Endothelial cell (in vitro differentiated cells): ENCODE data around the gene CSNK2A2. TPM values are rescaled to one million over a fixed set of nuclear protein-coding genes. Genes with fewer than 3 reads are reported as not detected.

Experiments used
- DNase-seq: peaks from one replicate; pipeline ENCODE4 v3.0.0; 2021; ENCODE audit warnings: low spot score
- H3K27ac Mint-ChIP-seq: one replicate; pipeline ENCODE4 v1.8.0; 2021; ENCODE audit warnings: mixed read lengths, inconsistent platforms; ENCODE audit not compliant: unreplicated experiment
- H3K27me3 Mint-ChIP-seq: one replicate; pipeline ENCODE4 v1.8.0; 2021; ENCODE audit warnings: mild to moderate bottlenecking, moderate library complexity, mixed read lengths, inconsistent platforms; ENCODE audit not compliant: unreplicated experiment
- H3K36me3 Mint-ChIP-seq: one replicate; pipeline ENCODE4 v1.8.0; 2021; ENCODE audit warnings: mild to moderate bottlenecking, low read depth, mixed read lengths, inconsistent platforms; ENCODE audit not compliant: unreplicated experiment
- H3K4me1 Mint-ChIP-seq: one replicate; pipeline ENCODE4 v1.8.0; 2021; ENCODE audit warnings: mild to moderate bottlenecking, mixed read lengths, inconsistent platforms; ENCODE audit not compliant: unreplicated experiment
- H3K4me3 Mint-ChIP-seq: one replicate; pipeline ENCODE4 v1.8.0; 2021; ENCODE audit warnings: mild to moderate bottlenecking, mixed read lengths, inconsistent platforms; ENCODE audit not compliant: unreplicated experiment
- H3K9me3 Mint-ChIP-seq: one replicate; pipeline ENCODE4 v1.8.0; 2021; ENCODE audit warnings: mixed read lengths, inconsistent platforms; ENCODE audit not compliant: unreplicated experiment
- CTCF ChIP-seq: fragments of 200-600 bp; sonication (generic); IDR thresholded peaks from one replicate; pipeline ENCODE4 v1.5.0; 2021; ENCODE audit warnings: antibody characterized with exemption; ENCODE audit not compliant: unreplicated experiment
- total RNA-seq: library from RNA; stranded (reverse); fragmentation: NEBNext Ultra II Directional; extraction: Animal tissue kit (Norgen Biotek cat#: 25700); gene quantifications from one replicate; pipeline ENCODE4 v1.2.1, GENCODE V29; 2021; ENCODE audit not compliant: unreplicated experiment

The CSNK2A2 gene
- total RNA-seq, 1 donor from 2014 or later: 149 TPM

GRCh38 chr16:58152246-58152868 is 45.5 kb downstream of the CSNK2A2 start:
- Mint-ChIP-seq H3K4me1 (no peaks in the 10 kb centered on the region), H3K27me3 (no peaks in the 10 kb centered on the region), H3K27ac (no peak overlapping the region), H3K9me3 (no peaks in the 10 kb centered on the region), H3K36me3 (no peaks in the 10 kb centered on the region), H3K4me3 (no peak overlapping the region)
- TF ChIP-seq CTCF: no peak
- no peak for DNase-seq

DNA sequence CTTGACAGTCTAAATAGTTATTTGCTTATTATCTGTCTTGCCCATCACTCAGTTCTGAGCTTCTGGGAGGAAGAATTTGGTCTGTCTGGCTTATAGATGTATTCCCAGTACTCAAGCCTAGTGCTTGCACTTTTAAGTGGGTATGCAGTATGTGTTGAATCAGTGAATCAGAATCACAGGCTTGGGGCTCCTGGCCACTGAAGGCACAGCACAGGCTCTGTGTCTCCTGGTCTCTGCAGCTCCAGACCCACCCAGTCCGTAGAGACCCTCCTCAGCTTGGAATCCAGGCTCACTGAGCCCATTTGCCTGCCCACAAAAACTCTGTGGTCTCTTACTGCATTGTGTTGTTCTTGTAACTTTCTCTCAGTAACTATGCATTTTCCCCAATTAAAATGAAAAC is 49.4 kb downstream of the CSNK2A2 start:
- Mint-ChIP-seq H3K4me1 (no peaks in the 10 kb centered on the region), H3K27ac (no peak overlapping the region), H3K27me3 (no peaks in the 10 kb centered on the region), H3K36me3 (no peaks in the 10 kb centered on the region), H3K4me3 (no peak overlapping the region), H3K9me3 (no peaks in the 10 kb centered on the region)
- TF ChIP-seq CTCF: no peak
- no peak for DNase-seq

- TF ChIP-seq CTCF: no peak
- Mint-ChIP-seq H3K27ac (no peak overlapping the region), H3K9me3 (no peaks in the 10 kb centered on the region), H3K4me3 (no peak overlapping the region), H3K27me3 (no peaks in the 10 kb centered on the region), H3K36me3 (no peaks in the 10 kb centered on the region), H3K4me1 (no peaks in the 10 kb centered on the region)
- no peak for DNase-seq
These were observed 49.8 kb downstream of the CSNK2A2 start for GRCh38 chr16:58148099-58148498.

DNA sequence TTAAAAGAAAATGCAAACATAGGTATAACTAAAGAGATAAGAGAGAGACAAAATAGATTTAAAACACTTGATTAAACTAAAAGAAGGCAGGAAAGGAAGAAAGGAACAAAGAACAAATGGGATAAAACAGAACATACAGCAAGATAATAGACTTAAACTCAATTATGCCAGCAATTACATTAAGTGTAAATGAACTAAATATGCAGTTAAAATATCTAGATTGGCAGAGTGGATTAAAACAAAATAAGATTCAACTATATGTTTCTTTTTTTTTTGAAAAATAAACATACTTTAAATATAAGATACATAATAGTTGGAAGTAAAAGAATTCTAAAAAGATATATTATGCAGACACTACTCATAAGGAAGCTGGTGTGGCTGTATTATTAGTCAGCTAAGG is 59.1 kb downstream of the CSNK2A2 start:
- H3K36me3 Mint-ChIP-seq: peaks cover 10% of the 10 kb centered on the region
- DNase-seq: no peak
- H3K27ac Mint-ChIP-seq: no peak overlapping the region
- H3K9me3 Mint-ChIP-seq: no peaks in the 10 kb centered on the region
- H3K4me3 Mint-ChIP-seq: no peak overlapping the region
- no peak for TF ChIP-seq CTCF
- no peaks in the 10 kb centered on the region for H3K4me1 Mint-ChIP-seq
- no peaks in the 10 kb centered on the region for H3K27me3 Mint-ChIP-seq

DNA sequence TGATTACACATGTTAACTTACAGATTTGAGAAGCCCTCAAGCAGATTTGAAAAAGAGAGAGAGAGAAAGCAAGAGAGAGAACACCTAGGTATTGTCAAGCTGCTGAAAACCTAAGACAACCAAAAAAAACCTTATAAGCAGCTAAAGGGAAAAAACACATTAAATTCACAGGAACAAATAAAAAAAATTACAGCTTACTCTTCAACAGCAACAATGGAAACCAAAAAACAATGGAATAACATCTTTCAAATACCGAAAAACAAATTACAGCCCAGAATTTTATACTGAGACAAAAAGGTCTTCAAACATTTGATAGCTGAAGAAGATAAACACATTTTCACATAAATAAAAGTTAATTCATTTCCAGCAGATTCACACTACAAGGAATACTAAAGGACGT is 60.3 kb downstream of the CSNK2A2 start:
- H3K27me3 Mint-ChIP-seq: no peaks in the 10 kb centered on the region
- no peaks in the 10 kb centered on the region for H3K9me3 Mint-ChIP-seq
- no peak for TF ChIP-seq CTCF
- no peaks in the 10 kb centered on the region for H3K4me1 Mint-ChIP-seq
- no peak overlapping the region for H3K27ac Mint-ChIP-seq
- DNase-seq: no peak
- H3K36me3 Mint-ChIP-seq: peaks cover 9% of the 10 kb centered on the region
- H3K4me3 Mint-ChIP-seq: no peak overlapping the region
